HG03066 (cell line): Measurements from ENCODE around the gene MCM6.

Source experiments
- ATAC-seq: cut with Tn5 transposase; IDR thresholded peaks from one replicate; pipeline ENCODE4 v1.9.1; 2021; ENCODE audit warnings: low read depth; ENCODE audit not compliant: unreplicated experiment

Gene MCM6

GRCh38 chr2:135792401-135793150 is 83.7 kb downstream of the MCM6 start:
- ATAC-seq: no peak

- ATAC-seq: no peak
Measured at GRCh38 chr2:135791418-135792190, 84.6 kb downstream of the MCM6 start.

DNA sequence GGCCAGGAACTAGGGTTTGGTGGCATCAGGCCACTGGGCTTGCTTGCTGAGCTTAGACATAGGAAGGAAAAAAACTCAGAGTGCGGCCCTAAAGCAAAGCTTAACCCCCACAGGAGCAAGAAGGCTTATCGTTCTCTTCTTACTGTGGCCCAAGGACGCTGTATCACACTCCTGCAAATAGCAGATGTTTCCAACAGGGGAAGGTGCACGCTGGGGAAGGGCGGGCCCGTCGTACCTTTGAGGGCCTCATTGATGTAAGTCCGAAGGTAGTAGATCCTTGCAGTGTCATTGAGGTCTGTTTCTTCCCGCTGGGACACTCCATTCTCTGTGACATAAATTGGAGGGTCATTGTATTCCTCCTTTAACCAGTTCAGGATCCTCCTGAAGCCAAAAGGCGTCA is 85.8 kb downstream of the MCM6 start:
- no peak for ATAC-seq
